H1 (cell line): ENCODE data around the gene NAA60. TPM values are rescaled to one million over a fixed set of nuclear protein-coding genes. Genes with fewer than 3 reads are reported as not detected.

Source experiments
- CTCF ChIA-PET: fragments of 300-600 bp; sonication (Branson Sonifier 250); formaldehyde crosslinking; loops from one replicate; lab custom pipeline; 2021; ENCODE audit not compliant: partially characterized antibody; lab: Charles Lee
- POLR2A ChIA-PET: fragments of 300-600 bp; sonication (Branson Sonifier 250); formaldehyde crosslinking; loops from one replicate; lab custom pipeline; 2021; ENCODE audit warnings: inconsistent platforms; ENCODE audit not compliant: partially characterized antibody; lab: Charles Lee
- DNase-seq, 2 experiments: peaks; one replicate each; pipeline versions ENCODE4 v3.0.0 to v3.0.0-alpha.2; 2010 to 2022; ENCODE audit warnings: low spot score in 2 of 2, low read depth in 1 of 2, mixed read lengths in 1 of 2
- FAIRE-seq: peaks from 2 replicates; lab custom pipeline; 2011; peaks lifted over from hg19 to GRCh38; lab: Jason Lieb, UNC
- H2AFZ ChIP-seq: 2 replicates; pipeline ENCODE4 v1.8.1; 2012; ENCODE audit warnings: low read length, inconsistent platforms
- H2AK5ac ChIP-seq: 2 replicates; pipeline ENCODE4 v1.6.1; 2013; ENCODE audit warnings: low read depth, low read length
- H2BK120ac ChIP-seq: replicated peaks from 2 replicates; pipeline ENCODE3; 2013; ENCODE audit warnings: low read depth, low read length, inconsistent platforms
- H2BK12ac ChIP-seq: 2 replicates; pipeline ENCODE4 v1.6.1; 2013; ENCODE audit warnings: low read depth, low read length
- H2BK15ac ChIP-seq: 2 replicates; pipeline ENCODE4 v1.6.1; 2013; ENCODE audit warnings: low read length
- H2BK20ac ChIP-seq: 2 replicates; pipeline ENCODE4 v1.6.1; 2013; ENCODE audit warnings: low read length
- H2BK5ac ChIP-seq: 2 replicates; pipeline ENCODE4 v1.6.1; 2013; ENCODE audit warnings: low read depth, low read length
- H3K14ac ChIP-seq: 2 replicates; pipeline ENCODE4 v1.6.1; 2013; ENCODE audit warnings: inconsistent platforms; ENCODE audit not compliant: insufficient read length
- H3K18ac ChIP-seq: 2 replicates; pipeline ENCODE4 v1.6.1; 2013; ENCODE audit warnings: low read length; ENCODE audit errors: extremely low read depth
- H3K23ac ChIP-seq: 2 replicates; pipeline ENCODE4 v1.6.1; 2013; ENCODE audit warnings: inconsistent platforms; ENCODE audit not compliant: insufficient read length
- H3K23me2 ChIP-seq: 2 replicates; pipeline ENCODE4 v1.6.1; 2013; ENCODE audit warnings: low read depth, low read length
- H3K27ac ChIP-seq: 2 replicates; pipeline ENCODE4 v1.6.1; 2011; ENCODE audit warnings: low read depth, low read length, inconsistent platforms
- H3K27me3 ChIP-seq, 4 experiments: replicated peaks in 1 of 4; 1 replicate in 1 of 4; 2 replicates in 3 of 4; pipeline versions ENCODE4 v1.6.1 to v1.8.1; 2011 to 2013; ENCODE audit warnings: low read length in 3 of 4, mild to moderate bottlenecking in 3 of 4, inconsistent platforms in 2 of 4, mixed read lengths in 2 of 4, moderate library complexity in 1 of 4; ENCODE audit not compliant: control insufficient read depth in 3 of 4, insufficient read depth in 3 of 4; ENCODE audit errors: extremely low read depth in 1 of 4
- H3K36me3 ChIP-seq, 4 experiments: 2 replicates each; pipeline versions ENCODE4 v1.6.1 to v1.8.1; 2011 to 2013; ENCODE audit warnings: mild to moderate bottlenecking in 4 of 4, low read length in 3 of 4, moderate library complexity in 2 of 4, control low read depth in 1 of 4, inconsistent platforms in 1 of 4; ENCODE audit not compliant: insufficient read depth in 4 of 4, control insufficient read depth in 2 of 4
- H3K4ac ChIP-seq: replicated peaks from 2 replicates; pipeline ENCODE3; 2013; ENCODE audit warnings: low read length, low read depth, mixed read lengths, inconsistent platforms; ENCODE audit not compliant: insufficient read length
- H3K4me1 ChIP-seq, 4 experiments: replicated peaks in 1 of 4; 1 replicate in 1 of 4; 2 replicates in 3 of 4; pipeline versions ENCODE4 v1.6.1 to v1.8.1; 2011 to 2013; ENCODE audit warnings: low read length in 3 of 4, inconsistent platforms in 2 of 4, mixed read lengths in 1 of 4; ENCODE audit not compliant: insufficient read depth in 4 of 4, control insufficient read depth in 3 of 4
- H3K4me2 ChIP-seq, 2 experiments: 2 replicates each; pipeline versions ENCODE4 v1.6.1 to v1.8.1; 2011 to 2013; ENCODE audit warnings: low read depth in 2 of 2, low read length in 2 of 2, control low read depth in 1 of 2, inconsistent platforms in 1 of 2, mild to moderate bottlenecking in 1 of 2; ENCODE audit not compliant: insufficient read depth in 1 of 2
- H3K4me3 ChIP-seq, 4 experiments: fragments of 200-600, 300-600 bp in 1 of 4; sonication (generic), shearing (Covaris generic), sonication (Bioruptor Twin) in 1 of 4; 2 replicates each; pipeline versions ENCODE4 v1.5.1 to v1.8.1; 2011 to 2016; ENCODE audit warnings: low read length in 4 of 4, low read depth in 3 of 4, control low read depth in 2 of 4, inconsistent platforms in 2 of 4, mild to moderate bottlenecking in 2 of 4, mixed read lengths in 1 of 4, moderate library complexity in 1 of 4; ENCODE audit not compliant: insufficient read depth in 2 of 4; ENCODE audit errors: extremely low read depth in 1 of 4
- H3K56ac ChIP-seq: replicated peaks from 2 replicates; pipeline ENCODE3; 2013; ENCODE audit warnings: low read depth, mild to moderate bottlenecking, mixed read lengths, low read length, inconsistent platforms; ENCODE audit not compliant: insufficient read length
- H3K79me1 ChIP-seq: 2 replicates; pipeline ENCODE4 v1.6.1; 2013; ENCODE audit warnings: low read depth, low read length, control low read depth
- H3K79me2 ChIP-seq, 2 experiments: 2 replicates each; pipeline versions ENCODE4 v1.6.1 to v1.8.1; 2012 to 2013; ENCODE audit warnings: low read length in 2 of 2, mild to moderate bottlenecking in 2 of 2, inconsistent platforms in 1 of 2; ENCODE audit not compliant: insufficient read depth in 2 of 2, control insufficient read depth in 1 of 2
- H3K9ac ChIP-seq, 4 experiments: replicated peaks in 1 of 4; 1 replicate in 1 of 4; 2 replicates in 3 of 4; pipeline versions ENCODE4 v1.6.1 to v1.8.1; 2011 to 2013; ENCODE audit warnings: low read depth in 3 of 4, low read length in 3 of 4, control low read depth in 2 of 4, mild to moderate bottlenecking in 2 of 4, moderate library complexity in 2 of 4, inconsistent platforms in 1 of 4; ENCODE audit errors: extremely low read depth in 1 of 4
- H3K9me3 ChIP-seq, 2 experiments: 2 replicates each; pipeline versions ENCODE4 v1.6.1 to v1.8.1; 2012 to 2013; ENCODE audit warnings: mild to moderate bottlenecking in 2 of 2, moderate library complexity in 2 of 2, control low read depth in 1 of 2, inconsistent platforms in 1 of 2, low read depth in 1 of 2, low read length in 1 of 2, mixed read lengths in 1 of 2; ENCODE audit not compliant: insufficient read depth in 2 of 2
- H4K20me1 ChIP-seq, 2 experiments: replicated peaks in 1 of 2; 2 replicates each; pipeline versions ENCODE3 to v1.8.1; 2011 to 2013; ENCODE audit warnings: inconsistent platforms in 2 of 2, low read length in 2 of 2, mild to moderate bottlenecking in 1 of 2; ENCODE audit not compliant: insufficient read depth in 2 of 2, control insufficient read depth in 1 of 2
- H4K5ac ChIP-seq: 2 replicates; pipeline ENCODE4 v1.6.1; 2013; ENCODE audit warnings: low read length, low read depth, mixed read lengths, inconsistent platforms; ENCODE audit not compliant: insufficient read length
- H4K8ac ChIP-seq: 2 replicates; pipeline ENCODE4 v1.8.0; 2013; ENCODE audit warnings: mild to moderate bottlenecking, moderate library complexity, low read length, inconsistent platforms; ENCODE audit not compliant: insufficient read depth; ENCODE audit errors: extremely low read depth
- H4K91ac ChIP-seq: replicated peaks from 2 replicates; pipeline ENCODE3; 2013; ENCODE audit warnings: low read length, mixed read lengths, inconsistent platforms; ENCODE audit not compliant: insufficient read length
- CHD2 ChIP-seq: IDR thresholded peaks from 2 replicates; pipeline ENCODE4 v1.6.1; 2012; ENCODE audit warnings: low read length, improper control_type of control experiment
- CREB1 ChIP-seq: IDR thresholded peaks from 2 replicates; pipeline ENCODE4 v1.6.1; 2012; ENCODE audit warnings: inconsistent platforms
- JUN ChIP-seq: IDR thresholded peaks from 2 replicates; pipeline ENCODE4 v1.6.1; 2011; ENCODE audit warnings: low read depth, mild to moderate bottlenecking, improper control_type of control experiment, low read length
- MAX ChIP-seq: IDR thresholded peaks from 2 replicates; pipeline ENCODE4 v1.6.1; 2012; ENCODE audit warnings: inconsistent platforms
- POLR2A ChIP-seq, 2 experiments: IDR thresholded peaks; 1 replicate in 1 of 2; 2 replicates in 1 of 2; pipeline ENCODE4 v1.6.1; 2011; ENCODE audit warnings: low read depth in 2 of 2, low read length in 2 of 2, mild to moderate bottlenecking in 2 of 2; ENCODE audit errors: control extremely low read depth in 1 of 2
- POLR2AphosphoS5 ChIP-seq: IDR thresholded peaks from 2 replicates; pipeline ENCODE4 v1.6.1; 2011; ENCODE audit warnings: low read depth, low read length
- POU5F1 ChIP-seq: IDR thresholded peaks from 2 replicates; pipeline ENCODE4 v1.6.1; 2011; ENCODE audit warnings: low read depth, mild to moderate bottlenecking, low read length, moderate library complexity
- RFX5 ChIP-seq: IDR thresholded peaks from 2 replicates; pipeline ENCODE4 v1.6.1; 2011; ENCODE audit warnings: low read depth, low read length, improper control_type of control experiment, borderline replicate concordance
- RNF2 ChIP-seq: fragments of 200-900, 300-1000 bp; sonication (generic); IDR thresholded peaks from 2 replicates; pipeline ENCODE4 v1.7.1; 2016; ENCODE audit warnings: borderline replicate concordance, low read depth, mild to moderate bottlenecking, antibody characterized with exemption, low read length; ENCODE audit not compliant: poor library complexity, severe bottlenecking; ENCODE audit errors: missing control alignments
- SRF ChIP-seq: IDR thresholded peaks from 2 replicates; pipeline ENCODE4 v1.6.1; 2011; ENCODE audit warnings: mild to moderate bottlenecking, low read depth, low read length, moderate library complexity
- TAF7 ChIP-seq: optimal IDR thresholded peaks from 2 replicates; pipeline ENCODE3; 2011; ENCODE audit warnings: low read depth, mild to moderate bottlenecking, inconsistent platforms, low read length, moderate library complexity, borderline replicate concordance
- TBP ChIP-seq: IDR thresholded peaks from 2 replicates; pipeline ENCODE4 v1.6.1; 2011; ENCODE audit warnings: low read depth, low read length, improper control_type of control experiment
- TEAD4 ChIP-seq: IDR thresholded peaks from 2 replicates; pipeline ENCODE4 v1.6.1; 2012; ENCODE audit warnings: low read depth, low read length, inconsistent platforms, mixed read lengths
- WGBS, 2 experiments: shearing (Covaris generic) in 1 of 2; methylation state at CpG; one replicate each; pipeline versions ENCODE4 v1.1.6 to v1.1.7; 2013 to 2015; ENCODE audit warnings: low lambda C conversion rate in 2 of 2, mixed read lengths in 2 of 2, inconsistent platforms in 1 of 2, low coverage in 1 of 2, missing lambda C conversion rate in 1 of 2; ENCODE audit not compliant: insufficient replicate concordance in 2 of 2, insufficient coverage in 1 of 2, insufficient read length in 1 of 2; ENCODE audit errors: extremely low coverage in 1 of 2, missing lambda C conversion rate in 1 of 2; 5-methylcytosine and 5-hydroxymethylcytosine counted together
- polyA plus RNA-seq, 7 experiments: library from polyadenylated mRNA; depleted of rRNA in 3 of 7; stranded (reverse) in 5 of 7; unstranded in 2 of 7; fragments of >200 nt in 5 of 7; fragments of 200-250 nt in 2 of 7; gene quantifications; 1 replicate in 5 of 7; 2 replicates in 1 of 7; 4 replicates in 1 of 7; pipeline versions ENCODE4 v1.2.1 to v1.2.3, GENCODE V29; 2011 to 2013; ENCODE audit warnings: missing spikeins in 2 of 7, mixed read lengths in 2 of 7
- total RNA-seq: library from RNA; stranded (reverse); fragmentation: NEBNext Ultra II Directional; extraction: Animal tissue kit (Norgen Biotek cat#: 25700); gene quantifications from 2 replicates; pipeline ENCODE4 v1.2.1, GENCODE V29; 2021

NAA60 gene
- total and polyA plus RNA-seq, 2 of the 8 experiments (the other 6 are each of a cell fraction or from before 2014, with no cell fraction given), result 34.1 to 47.6 TPM

GRCh38 chr16:3472878-3473595 lies 29.6 kb downstream of the NAA60 start:
- no peak overlapping the region for H3K4ac ChIP-seq
- no peak overlapping the region for H3K14ac ChIP-seq
- H2BK12ac ChIP-seq, result no peak overlapping the region
- H4K5ac ChIP-seq, result no peak overlapping the region
- H4K8ac ChIP-seq, result no peak overlapping the region
- H2AK5ac ChIP-seq, result no peak overlapping the region
- no peak for TF ChIP-seq TEAD4
- TF ChIP-seq TBP, result no peak
- no peak for TF ChIP-seq CHD2
- TF ChIP-seq CREB1, result no peak
- no peak for TF ChIP-seq SRF
- TF ChIP-seq POU5F1, result no peak
- TF ChIP-seq POLR2A (IDR thresholded peaks at IDR 0.05; ENCODE audit: control extremely low read depth in 1 of 2, low read depth in 2 of 2, low read length in 2 of 2), result no peak
- TF ChIP-seq RNF2, result no peak
- no peak for TF ChIP-seq POLR2AphosphoS5
- no peak for TF ChIP-seq MAX
- TF ChIP-seq JUN, result no peak
- no peak for TF ChIP-seq TAF7
- TF ChIP-seq RFX5, result no peak
- FAIRE-seq, result no peak
- DNase-seq, result no peak
- peaks cover 0 to 13% (median 6%) of the 10 kb centered on the region in 4 experiments; a peak in 6 of 7 replicates for H3K4me1 ChIP-seq
- ChIA-PET CTCF (no interaction called here), POLR2A (interaction anchor here (3.0 kb wide), 1 partner anchor 16 kb away, joined by 9 read pairs; no protein-coding TSS in a partner anchor)
- no peak overlapping the region for H3K18ac ChIP-seq
- peaks cover 20% of the 10 kb centered on the region for H3K79me1 ChIP-seq
- H3K4me2 ChIP-seq, result no peak overlapping the region
- no peak overlapping the region for H2BK20ac ChIP-seq
- H3K27ac ChIP-seq, result no peak overlapping the region
- no peak overlapping the region for H2AFZ ChIP-seq
- no peaks in the 10 kb centered on the region for H3K9me3 ChIP-seq
- no peak overlapping the region for H3K9ac ChIP-seq
- H3K23me2 ChIP-seq, result no peaks in the 10 kb centered on the region
- no peaks in the 10 kb centered on the region; a peak in 1 of 8 replicates for H3K36me3 ChIP-seq
- no peak overlapping the region for H3K56ac ChIP-seq
- no peaks in the 10 kb centered on the region for H3K27me3 ChIP-seq
- H3K23ac ChIP-seq, result no peak overlapping the region
- peaks cover 10 to 12% of the 10 kb centered on the region in 2 experiments for H4K20me1 ChIP-seq
- no peak overlapping the region for H2BK15ac ChIP-seq
- peaks cover 5 to 74% of the 10 kb centered on the region in 2 experiments; a peak in 3 of 4 replicates for H3K79me2 ChIP-seq
- no peak overlapping the region for H2BK120ac ChIP-seq
- H2BK5ac ChIP-seq, result no peak overlapping the region
- H4K91ac ChIP-seq, result no peak overlapping the region
- WGBS, 2 experiments, result 89% methylated on average over 10 of the region's 10 CpGs; no CpG with 5 or more reads in 1 of the 2 experiments
- no peak overlapping the region for H3K4me3 ChIP-seq
